ENCODE measurements around the gene RNF112. TPM values are rescaled to one million over a fixed set of nuclear protein-coding genes. Genes with fewer than 3 reads are reported as not detected.

The RNF112 gene
- total RNA-seq, 1 donor from 2014 or later, result 0.36 TPM

DNA sequence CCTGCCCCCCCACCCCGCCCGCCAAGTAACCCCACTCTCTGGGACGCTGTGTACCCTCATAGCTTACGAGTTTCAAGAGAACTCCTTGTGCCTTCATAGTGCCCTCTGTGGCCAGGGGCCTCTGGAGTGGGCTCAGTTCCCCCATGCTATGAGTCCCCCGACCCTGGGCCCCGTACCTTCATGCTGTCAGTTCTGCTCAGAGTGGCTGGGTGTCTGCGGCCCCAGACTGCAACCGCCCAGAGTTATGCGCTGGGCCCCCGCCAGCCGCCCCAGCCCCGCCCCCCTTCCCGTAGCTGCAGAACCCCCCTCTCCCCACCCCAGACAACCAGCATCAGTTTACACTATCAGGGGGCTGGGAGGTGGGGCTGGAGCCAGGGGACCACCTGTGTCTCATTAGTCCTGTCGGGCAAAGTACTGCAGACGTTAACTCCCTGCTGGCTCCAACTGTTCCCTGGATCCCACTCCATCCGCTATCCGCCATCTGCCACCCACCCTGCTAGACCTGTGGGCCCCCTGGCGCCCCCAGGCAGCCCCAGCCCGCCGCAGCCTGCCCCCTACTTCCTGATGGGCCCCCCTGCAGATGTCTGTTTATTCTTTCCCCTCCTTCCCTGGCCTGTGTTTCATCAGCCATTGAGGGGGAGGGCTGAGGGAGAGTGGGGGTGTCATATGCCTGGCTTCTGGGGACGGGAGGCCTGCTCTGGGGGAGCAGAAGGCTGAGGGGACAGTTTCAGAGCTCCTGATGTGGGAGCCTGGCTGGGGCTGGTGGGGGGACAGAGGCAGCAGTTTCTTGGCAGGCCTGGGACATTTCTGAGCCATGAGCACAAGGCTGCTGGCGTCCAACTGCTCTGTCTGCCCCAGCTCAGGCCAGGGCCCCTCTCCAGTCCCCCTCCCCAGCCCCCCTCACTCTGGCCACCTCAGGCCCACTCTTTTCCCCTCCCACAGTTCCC, 23.8 kb upstream of the RNF112 start, which contains the start of gene MFAP4:
Gene MFAP4, minus strand, starts transcription at position 217 of the 947 bp plus-strand sequence. Its CDS starts 35 bp downstream, at position 182.
- no peak for TF ChIP-seq EZH2 (IDR thresholded peaks at IDR 0.05; ENCODE audit: insufficient read depth, low read length)
- TF ChIP-seq, protein P1, sequence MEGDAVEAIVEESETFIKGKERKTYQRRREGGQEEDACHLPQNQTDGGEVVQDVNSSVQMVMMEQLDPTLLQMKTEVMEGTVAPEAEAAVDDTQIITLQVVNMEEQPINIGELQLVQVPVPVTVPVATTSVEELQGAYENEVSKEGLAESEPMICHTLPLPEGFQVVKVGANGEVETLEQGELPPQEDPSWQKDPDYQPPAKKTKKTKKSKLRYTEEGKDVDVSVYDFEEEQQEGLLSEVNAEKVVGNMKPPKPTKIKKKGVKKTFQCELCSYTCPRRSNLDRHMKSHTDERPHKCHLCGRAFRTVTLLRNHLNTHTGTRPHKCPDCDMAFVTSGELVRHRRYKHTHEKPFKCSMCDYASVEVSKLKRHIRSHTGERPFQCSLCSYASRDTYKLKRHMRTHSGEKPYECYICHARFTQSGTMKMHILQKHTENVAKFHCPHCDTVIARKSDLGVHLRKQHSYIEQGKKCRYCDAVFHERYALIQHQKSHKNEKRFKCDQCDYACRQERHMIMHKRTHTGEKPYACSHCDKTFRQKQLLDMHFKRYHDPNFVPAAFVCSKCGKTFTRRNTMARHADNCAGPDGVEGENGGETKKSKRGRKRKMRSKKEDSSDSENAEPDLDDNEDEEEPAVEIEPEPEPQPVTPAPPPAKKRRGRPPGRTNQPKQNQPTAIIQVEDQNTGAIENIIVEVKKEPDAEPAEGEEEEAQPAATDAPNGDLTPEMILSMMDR (IDR thresholded peaks at IDR 0.05; ENCODE audit: insufficient read depth, low read depth, low read length), result no peak
- peak within 1 kb of the TSS; percentile 72 for H3K9ac ChIP-seq (ENCODE audit: low read length)
- H3K36me3 Mint-ChIP-seq (ENCODE audit: low read depth, unreplicated experiment), result peaks cover 12% of the 10 kb centered on the region
- H3K27me3 Mint-ChIP-seq (ENCODE audit: low read depth, unreplicated experiment), result peaks cover 5% of the 10 kb centered on the region
- H4K20me1 ChIP-seq (ENCODE audit: insufficient read depth, low read length), result peaks cover 37% of the 10 kb centered on the region
- H3K36me3 ChIP-seq (ENCODE audit: insufficient read depth, low read length), result peaks cover 9% of the 10 kb centered on the region
- peaks cover 12% of the 10 kb centered on the region for H3K79me2 ChIP-seq (ENCODE audit: insufficient read depth, low read length)
- peak within 1 kb of the TSS; percentile 78 for H3K27ac Mint-ChIP-seq (ENCODE audit: unreplicated experiment)
- H3K4me1 Mint-ChIP-seq (ENCODE audit: low read depth, unreplicated experiment), result peaks cover 26% of the 10 kb centered on the region
- FAIRE-seq, result no peak
- DNase-seq (ENCODE audit: low read depth), result peak; percentile 84
- H3K9me3 Mint-ChIP-seq (ENCODE audit: unreplicated experiment), result no peaks in the 10 kb centered on the region
- H3K9me3 ChIP-seq (ENCODE audit: insufficient read depth, low read depth, low read length), result no peaks in the 10 kb centered on the region
- H3K4me3 Mint-ChIP-seq (ENCODE audit: unreplicated experiment), result peak within 1 kb of the TSS; percentile 50
- peak within 1 kb of the TSS; percentile 83 for H3K4me2 ChIP-seq (ENCODE audit: low read length)
- peak within 1 kb of the TSS; percentile 64 for H3K27ac ChIP-seq (ENCODE audit: low read depth, low read length)
- H3K4me1 ChIP-seq (ENCODE audit: insufficient read depth, low read length), result peaks cover 25% of the 10 kb centered on the region
- peak within 1 kb of the TSS; percentile 42 for H3K4me3 ChIP-seq (ENCODE audit: insufficient read depth, low read depth, low read length)
- no peaks in the 10 kb centered on the region for H3K27me3 ChIP-seq (ENCODE audit: insufficient read depth, low read length)
- H2AFZ ChIP-seq (ENCODE audit: low read depth, low read length), result peak within 1 kb of the TSS; percentile 5

DNA sequence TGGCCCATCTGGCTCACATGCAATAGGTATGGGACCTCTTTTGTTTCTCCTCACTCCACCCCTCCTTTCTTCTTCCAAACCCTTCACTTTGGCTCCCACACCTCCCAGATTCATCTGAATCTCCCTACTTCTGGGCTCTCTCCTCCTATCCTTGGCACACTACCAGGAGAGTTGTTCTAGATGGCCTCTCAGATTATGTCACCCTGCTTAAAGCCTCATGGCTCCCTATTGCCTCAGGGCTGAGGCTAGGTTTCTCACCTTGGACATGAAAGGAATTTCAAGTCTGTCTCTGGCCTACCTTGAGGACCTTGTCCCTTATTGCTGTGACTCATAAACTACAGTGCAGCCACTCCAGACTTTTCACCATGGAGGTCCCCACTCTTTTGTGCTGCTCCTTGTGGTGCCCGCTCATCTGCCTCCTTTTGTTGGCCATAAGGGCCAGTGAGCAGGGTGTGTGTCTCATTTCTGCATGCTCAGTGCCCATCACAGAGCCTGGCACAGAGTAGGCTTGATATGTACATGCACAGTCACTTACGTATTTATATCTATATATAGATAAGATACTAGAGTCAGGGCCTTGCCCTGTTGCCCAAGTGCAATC, 23.0 kb upstream of the RNF112 start:
- Histone ChIP-seq H3K36me3 (ENCODE audit: insufficient read depth, low read length) (peaks cover 7% of the 10 kb centered on the region), H3K9me3 (ENCODE audit: insufficient read depth, low read depth, low read length) (no peaks in the 10 kb centered on the region), H3K4me1 (ENCODE audit: insufficient read depth, low read length) (peaks cover 25% of the 10 kb centered on the region), H4K20me1 (ENCODE audit: insufficient read depth, low read length) (peaks cover 30% of the 10 kb centered on the region), H3K79me2 (ENCODE audit: insufficient read depth, low read length) (peaks cover 6% of the 10 kb centered on the region), H3K4me3 (ENCODE audit: insufficient read depth, low read depth, low read length) (no peak overlapping the region), H3K27me3 (ENCODE audit: insufficient read depth, low read length) (peaks cover 2% of the 10 kb centered on the region), H3K9ac (ENCODE audit: low read length) (peak overlapping the region; percentile 72), H3K27ac (ENCODE audit: low read depth, low read length) (peak overlapping the region; percentile 64), H2AFZ (ENCODE audit: low read depth, low read length) (no peak overlapping the region), H3K4me2 (ENCODE audit: low read length) (peak overlapping the region; percentile 83)
- peaks cover 8% of the 10 kb centered on the region for H3K27me3 Mint-ChIP-seq (ENCODE audit: low read depth, unreplicated experiment)
- H3K9me3 Mint-ChIP-seq (ENCODE audit: unreplicated experiment), result no peaks in the 10 kb centered on the region
- DNase-seq (ENCODE audit: low read depth) (peak; percentile 73), FAIRE-seq (no peak)
- H3K4me3 Mint-ChIP-seq (ENCODE audit: unreplicated experiment), result peak overlapping the region; percentile 1
- peak overlapping the region; percentile 60 for H3K27ac Mint-ChIP-seq (ENCODE audit: unreplicated experiment)
- TF ChIP-seq, protein P1 (IDR thresholded peaks at IDR 0.05; ENCODE audit: insufficient read depth, low read depth, low read length), result no peak
- no peak for TF ChIP-seq EZH2 (IDR thresholded peaks at IDR 0.05; ENCODE audit: insufficient read depth, low read length)
- peaks cover 26% of the 10 kb centered on the region for H3K4me1 Mint-ChIP-seq (ENCODE audit: low read depth, unreplicated experiment)
- peaks cover 12% of the 10 kb centered on the region for H3K36me3 Mint-ChIP-seq (ENCODE audit: low read depth, unreplicated experiment)

Data from astrocyte (in vitro differentiated cells and primary cell).